ENCODE data around the gene BICD1.
A peak's percentile ranks its signal among the peaks of the same experiment; 100 is the strongest.

GRCh38 chr12:32302218-32303173 is 195.8 kb downstream of the BICD1 start:
- TF ChIP-seq, protein P1, sequence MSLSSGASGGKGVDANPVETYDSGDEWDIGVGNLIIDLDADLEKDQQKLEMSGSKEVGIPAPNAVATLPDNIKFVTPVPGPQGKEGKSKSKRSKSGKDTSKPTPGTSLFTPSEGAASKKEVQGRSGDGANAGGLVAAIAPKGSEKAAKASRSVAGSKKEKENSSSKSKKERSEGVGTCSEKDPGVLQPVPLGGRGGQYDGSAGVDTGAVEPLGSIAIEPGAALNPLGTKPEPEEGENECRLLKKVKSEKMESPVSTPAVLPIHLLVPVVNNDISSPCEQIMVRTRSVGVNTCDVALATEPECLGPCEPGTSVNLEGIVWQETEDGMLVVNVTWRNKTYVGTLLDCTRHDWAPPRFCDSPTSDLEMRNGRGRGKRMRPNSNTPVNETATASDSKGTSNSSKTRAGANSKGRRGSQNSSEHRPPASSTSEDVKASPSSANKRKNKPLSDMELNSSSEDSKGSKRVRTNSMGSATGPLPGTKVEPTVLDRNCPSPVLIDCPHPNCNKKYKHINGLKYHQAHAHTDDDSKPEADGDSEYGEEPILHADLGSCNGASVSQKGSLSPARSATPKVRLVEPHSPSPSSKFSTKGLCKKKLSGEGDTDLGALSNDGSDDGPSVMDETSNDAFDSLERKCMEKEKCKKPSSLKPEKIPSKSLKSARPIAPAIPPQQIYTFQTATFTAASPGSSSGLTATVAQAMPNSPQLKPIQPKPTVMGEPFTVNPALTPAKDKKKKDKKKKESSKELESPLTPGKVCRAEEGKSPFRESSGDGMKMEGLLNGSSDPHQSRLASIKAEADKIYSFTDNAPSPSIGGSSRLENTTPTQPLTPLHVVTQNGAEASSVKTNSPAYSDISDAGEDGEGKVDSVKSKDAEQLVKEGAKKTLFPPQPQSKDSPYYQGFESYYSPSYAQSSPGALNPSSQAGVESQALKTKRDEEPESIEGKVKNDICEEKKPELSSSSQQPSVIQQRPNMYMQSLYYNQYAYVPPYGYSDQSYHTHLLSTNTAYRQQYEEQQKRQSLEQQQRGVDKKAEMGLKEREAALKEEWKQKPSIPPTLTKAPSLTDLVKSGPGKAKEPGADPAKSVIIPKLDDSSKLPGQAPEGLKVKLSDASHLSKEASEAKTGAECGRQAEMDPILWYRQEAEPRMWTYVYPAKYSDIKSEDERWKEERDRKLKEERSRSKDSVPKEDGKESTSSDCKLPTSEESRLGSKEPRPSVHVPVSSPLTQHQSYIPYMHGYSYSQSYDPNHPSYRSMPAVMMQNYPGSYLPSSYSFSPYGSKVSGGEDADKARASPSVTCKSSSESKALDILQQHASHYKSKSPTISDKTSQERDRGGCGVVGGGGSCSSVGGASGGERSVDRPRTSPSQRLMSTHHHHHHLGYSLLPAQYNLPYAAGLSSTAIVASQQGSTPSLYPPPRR (CRISPR knock-in tag; IDR thresholded peaks at IDR 0.05; ENCODE audit: borderline replicate concordance) = no peak
- no peak for TF ChIP-seq GABPA (IDR thresholded peaks at IDR 0.05; ENCODE audit: low read depth, low read length)
- no peak for TF ChIP-seq GABPA (CRISPR knock-in tag; IDR thresholded peaks at IDR 0.05; ENCODE audit: low read depth)
- TF ChIP-seq, protein P2, sequence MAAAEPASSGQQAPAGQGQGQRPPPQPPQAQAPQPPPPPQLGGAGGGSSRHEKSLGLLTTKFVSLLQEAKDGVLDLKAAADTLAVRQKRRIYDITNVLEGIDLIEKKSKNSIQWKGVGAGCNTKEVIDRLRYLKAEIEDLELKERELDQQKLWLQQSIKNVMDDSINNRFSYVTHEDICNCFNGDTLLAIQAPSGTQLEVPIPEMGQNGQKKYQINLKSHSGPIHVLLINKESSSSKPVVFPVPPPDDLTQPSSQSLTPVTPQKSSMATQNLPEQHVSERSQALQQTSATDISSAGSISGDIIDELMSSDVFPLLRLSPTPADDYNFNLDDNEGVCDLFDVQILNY (CRISPR knock-in tag; conservative IDR thresholded peaks at IDR 0.05) = no peak
- peak; percentile 76 for TF ChIP-seq CTCF (CRISPR knock-in tag; IDR thresholded peaks at IDR 0.05)
- TF ChIP-seq ZNF563 (CRISPR knock-in tag; IDR thresholded peaks at IDR 0.05) = no peak
- TF ChIP-seq MXI1 (IDR thresholded peaks at IDR 0.05; ENCODE audit: borderline replicate concordance, low read depth, low read length) = no peak

All from HepG2 (cell line).